ENCODE data around the gene CPNE5.
A peak's percentile ranks its signal among the peaks of the same experiment; 100 is the strongest.

Gene CPNE5

GRCh38 chr6:36780442-36781177 lies 58.6 kb downstream of the CPNE5 start:
- DNase-seq (ENCODE audit: insufficient read length), result no peak
- FAIRE-seq, result peak; percentile 5
- TF ChIP-seq POLR2A (IDR thresholded peaks at IDR 0.05; ENCODE audit: low read depth, low read length), result no peak
- TF ChIP-seq TAF1 (IDR thresholded peaks at IDR 0.05; ENCODE audit: borderline replicate concordance, low read depth, low read length), result no peak
- no peak for TF ChIP-seq POLR2AphosphoS5 (IDR thresholded peaks at IDR 0.05; ENCODE audit: low read depth, low read length)

- FAIRE-seq, result no peak
- DNase-seq (ENCODE audit: insufficient read length), result no peak
- TF ChIP-seq TAF1 (IDR thresholded peaks at IDR 0.05; ENCODE audit: borderline replicate concordance, low read depth, low read length), result no peak
- TF ChIP-seq POLR2A (IDR thresholded peaks at IDR 0.05; ENCODE audit: low read depth, low read length), result no peak
- no peak for TF ChIP-seq POLR2AphosphoS5 (IDR thresholded peaks at IDR 0.05; ENCODE audit: low read depth, low read length)
Measured at GRCh38 chr6:36779227-36779626, 60.0 kb downstream of the CPNE5 start.

GRCh38 chr6:36777801-36778200 lies 61.4 kb downstream of the CPNE5 start:
- FAIRE-seq (no peak), DNase-seq (ENCODE audit: insufficient read length) (no peak)
- TF ChIP-seq POLR2AphosphoS5 (IDR thresholded peaks at IDR 0.05; ENCODE audit: low read depth, low read length) (no peak), TAF1 (IDR thresholded peaks at IDR 0.05; ENCODE audit: borderline replicate concordance, low read depth, low read length) (no peak), POLR2A (IDR thresholded peaks at IDR 0.05; ENCODE audit: low read depth, low read length) (no peak)

- TF ChIP-seq POLR2A (IDR thresholded peaks at IDR 0.05; ENCODE audit: low read depth, low read length), result no peak
- TF ChIP-seq POLR2AphosphoS5 (IDR thresholded peaks at IDR 0.05; ENCODE audit: low read depth, low read length), result no peak
- no peak for TF ChIP-seq TAF1 (IDR thresholded peaks at IDR 0.05; ENCODE audit: borderline replicate concordance, low read depth, low read length)
- DNase-seq (ENCODE audit: insufficient read length) (no peak), FAIRE-seq (no peak)
Measured at GRCh38 chr6:36776167-36776566, 63.1 kb downstream of the CPNE5 start.

GRCh38 chr6:36774331-36774730 lies 64.9 kb downstream of the CPNE5 start:
- FAIRE-seq (no peak), DNase-seq (ENCODE audit: insufficient read length) (no peak)
- TF ChIP-seq POLR2AphosphoS5 (IDR thresholded peaks at IDR 0.05; ENCODE audit: low read depth, low read length), result no peak
- no peak for TF ChIP-seq TAF1 (IDR thresholded peaks at IDR 0.05; ENCODE audit: borderline replicate concordance, low read depth, low read length)
- TF ChIP-seq POLR2A (IDR thresholded peaks at IDR 0.05; ENCODE audit: low read depth, low read length), result no peak

GRCh38 chr6:36772397-36772796 lies 66.8 kb downstream of the CPNE5 start:
- FAIRE-seq (no peak), DNase-seq (ENCODE audit: insufficient read length) (no peak)
- TF ChIP-seq POLR2AphosphoS5 (IDR thresholded peaks at IDR 0.05; ENCODE audit: low read depth, low read length), result no peak
- no peak for TF ChIP-seq POLR2A (IDR thresholded peaks at IDR 0.05; ENCODE audit: low read depth, low read length)
- no peak for TF ChIP-seq TAF1 (IDR thresholded peaks at IDR 0.05; ENCODE audit: borderline replicate concordance, low read depth, low read length)

GRCh38 chr6:36771145-36771544 lies 68.1 kb downstream of the CPNE5 start:
- no peak for FAIRE-seq
- no peak for DNase-seq (ENCODE audit: insufficient read length)
- TF ChIP-seq POLR2AphosphoS5 (IDR thresholded peaks at IDR 0.05; ENCODE audit: low read depth, low read length) (no peak), TAF1 (IDR thresholded peaks at IDR 0.05; ENCODE audit: borderline replicate concordance, low read depth, low read length) (no peak), POLR2A (IDR thresholded peaks at IDR 0.05; ENCODE audit: low read depth, low read length) (no peak)

GRCh38 chr6:36769676-36770499 lies 69.4 kb downstream of the CPNE5 start:
- FAIRE-seq (peak; percentile 33), DNase-seq (ENCODE audit: insufficient read length) (no peak)
- TF ChIP-seq POLR2AphosphoS5 (IDR thresholded peaks at IDR 0.05; ENCODE audit: low read depth, low read length) (no peak), POLR2A (IDR thresholded peaks at IDR 0.05; ENCODE audit: low read depth, low read length) (no peak), TAF1 (IDR thresholded peaks at IDR 0.05; ENCODE audit: borderline replicate concordance, low read depth, low read length) (no peak)

- TF ChIP-seq POLR2A (IDR thresholded peaks at IDR 0.05; ENCODE audit: low read depth, low read length) (no peak), POLR2AphosphoS5 (IDR thresholded peaks at IDR 0.05; ENCODE audit: low read depth, low read length) (no peak), TAF1 (IDR thresholded peaks at IDR 0.05; ENCODE audit: borderline replicate concordance, low read depth, low read length) (no peak)
- no peak for FAIRE-seq
- no peak for DNase-seq (ENCODE audit: insufficient read length)
Measured at GRCh38 chr6:36769183-36769675, 70.0 kb downstream of the CPNE5 start.

- no peak for TF ChIP-seq POLR2AphosphoS5 (IDR thresholded peaks at IDR 0.05; ENCODE audit: low read depth, low read length)
- TF ChIP-seq TAF1 (IDR thresholded peaks at IDR 0.05; ENCODE audit: borderline replicate concordance, low read depth, low read length), result no peak
- TF ChIP-seq POLR2A (IDR thresholded peaks at IDR 0.05; ENCODE audit: low read depth, low read length), result no peak
- FAIRE-seq, result no peak
- no peak for DNase-seq (ENCODE audit: insufficient read length)
Measured at GRCh38 chr6:36766399-36766945, 72.8 kb downstream of the CPNE5 start.

GRCh38 chr6:36765594-36766398 lies 73.4 kb downstream of the CPNE5 start:
- no peak for TF ChIP-seq POLR2A (IDR thresholded peaks at IDR 0.05; ENCODE audit: low read depth, low read length)
- DNase-seq (ENCODE audit: insufficient read length) (peak; percentile 86), FAIRE-seq (peak; percentile 92)
